A172 (cell line): ENCODE measurements around the gene IVD. TPM values are rescaled to one million over a fixed set of nuclear protein-coding genes. Genes with fewer than 3 reads are reported as not detected.

Source experiments
- DNase-seq: peaks from one replicate; pipeline ENCODE4 v3.0.0-alpha.2; 2015; ENCODE audit warnings: low spot score
- total RNA-seq: library from RNA; depleted of rRNA; stranded (reverse); fragments of >200 nt; shearing (Covaris generic); gene quantifications from 2 replicates; pipeline ENCODE4 v1.2.3, GENCODE V29; 2014; rRNA removed

The IVD gene
- total RNA-seq, 1 experiment from 2014 or later = 10.8 TPM

DNA sequence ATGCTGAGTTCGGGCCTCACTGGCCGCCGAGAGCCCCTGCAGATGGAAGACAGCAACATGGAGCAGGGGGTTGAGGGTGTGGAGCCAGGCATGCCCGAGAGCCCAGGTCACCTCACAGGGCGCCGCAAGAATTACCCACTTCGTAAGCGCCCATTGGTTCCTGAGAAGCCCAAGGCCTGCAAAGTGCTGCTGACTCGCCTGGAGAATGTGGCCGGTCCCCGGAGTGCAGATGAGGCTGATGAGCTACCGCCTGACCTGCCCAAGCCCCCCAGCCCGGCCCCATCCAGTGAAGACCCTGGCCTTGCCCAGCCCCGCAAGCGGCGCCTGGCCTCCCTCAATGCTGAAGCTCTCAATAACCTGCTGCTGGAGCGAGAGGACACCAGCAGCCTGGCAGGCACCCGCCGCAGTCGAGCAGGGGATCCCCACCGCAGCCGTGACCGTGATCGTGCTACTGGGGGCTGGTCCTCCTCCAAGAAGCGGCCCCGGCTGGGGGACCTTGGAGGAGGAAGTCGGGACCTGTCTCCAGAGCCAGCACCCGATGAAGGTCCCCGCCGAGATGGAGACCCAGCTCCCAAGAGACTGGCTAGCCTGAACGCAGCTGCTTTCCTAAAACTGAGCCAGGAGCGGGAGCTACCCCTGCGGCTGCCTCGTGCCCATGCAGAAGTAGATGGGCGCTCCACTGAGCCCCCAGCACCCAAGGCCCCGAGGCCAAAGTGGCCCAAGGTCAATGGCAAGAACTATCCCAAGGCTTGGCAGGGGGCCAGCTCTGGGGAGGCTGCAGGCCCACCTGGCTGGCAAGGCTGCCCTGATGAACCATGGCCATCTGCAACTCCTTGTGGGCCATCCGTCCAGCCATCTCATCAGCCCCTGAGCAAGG is 53.1 kb downstream of the IVD start:
- no peak for DNase-seq

- DNase-seq = no peak
Observed at GRCh38 chr15:40459391-40460015, 53.9 kb downstream of the IVD start.

DNA sequence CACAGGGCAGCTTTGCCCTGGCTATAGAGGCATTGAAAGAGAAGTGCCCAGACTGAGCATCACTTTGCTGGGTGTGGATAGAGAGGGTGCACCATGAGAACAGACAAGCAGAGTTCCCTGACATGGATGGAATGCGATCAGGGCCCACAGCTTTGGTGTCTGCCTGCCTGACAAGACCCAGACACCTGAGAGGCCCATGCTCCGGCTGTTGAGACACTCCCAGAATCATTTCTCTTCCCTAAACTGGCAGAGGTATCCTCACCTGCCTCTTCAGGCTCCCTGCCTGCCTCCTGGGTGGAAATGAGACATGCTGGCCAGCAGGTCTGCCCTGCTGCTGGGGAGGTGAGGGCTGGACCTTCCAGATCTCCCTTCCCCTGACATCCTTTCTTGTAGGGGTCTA is 54.8 kb downstream of the IVD start:
- DNase-seq = no peak

DNA sequence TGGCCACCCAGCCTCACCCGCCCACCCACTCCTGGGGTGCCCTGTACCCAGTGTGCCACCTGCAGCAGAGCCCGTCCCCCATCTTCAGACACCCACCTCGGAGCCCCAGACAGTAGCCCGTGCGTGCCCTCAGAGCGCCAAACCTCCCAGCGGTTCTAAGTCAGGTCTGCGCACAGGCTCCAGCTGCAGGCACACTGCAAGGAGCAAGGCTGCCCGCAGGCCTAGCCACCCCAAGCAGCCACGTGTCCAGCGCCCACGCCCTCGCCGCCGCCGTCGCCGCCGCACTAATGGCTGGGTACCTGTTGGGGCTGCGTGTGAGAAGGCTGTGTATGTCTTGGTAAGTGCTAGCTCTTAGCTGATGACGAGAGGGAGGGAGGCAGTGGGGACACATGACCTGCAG is 56.4 kb downstream of the IVD start:
- no peak for DNase-seq

- DNase-seq = no peak
Observed at GRCh38 chr15:40463279-40463678, 57.7 kb downstream of the IVD start.

DNA sequence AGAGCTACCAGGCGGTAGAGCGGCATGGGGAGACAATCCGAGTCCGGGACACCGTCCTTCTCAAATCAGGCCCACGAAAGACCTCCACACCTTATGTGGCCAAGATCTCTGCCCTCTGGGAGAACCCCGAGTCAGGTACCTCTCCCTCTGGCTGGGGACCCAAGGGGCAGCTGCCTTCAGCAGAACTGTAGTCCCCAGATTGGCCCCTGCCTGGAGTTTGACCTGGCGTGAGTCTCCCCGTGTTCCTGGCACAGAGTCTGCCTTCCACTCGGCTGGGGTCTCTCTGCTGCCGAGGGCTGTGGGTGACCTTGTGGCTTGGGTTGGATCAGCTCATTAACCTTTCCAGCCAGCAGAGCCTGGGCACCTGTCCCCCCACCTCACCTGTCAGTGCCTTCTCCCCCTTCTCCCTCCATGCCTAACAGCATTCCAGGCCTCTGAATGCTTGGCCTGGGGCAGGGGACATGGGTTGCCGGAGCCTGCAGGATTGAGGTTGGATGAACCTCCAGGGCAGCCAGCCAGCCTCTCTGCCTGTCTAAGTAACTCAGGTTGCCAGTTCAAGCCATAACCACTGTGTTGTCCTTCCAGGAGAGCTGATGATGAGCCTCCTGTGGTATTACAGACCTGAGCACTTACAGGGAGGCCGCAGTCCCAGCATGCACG is 58.4 kb downstream of the IVD start:
- DNase-seq = no peak

DNA sequence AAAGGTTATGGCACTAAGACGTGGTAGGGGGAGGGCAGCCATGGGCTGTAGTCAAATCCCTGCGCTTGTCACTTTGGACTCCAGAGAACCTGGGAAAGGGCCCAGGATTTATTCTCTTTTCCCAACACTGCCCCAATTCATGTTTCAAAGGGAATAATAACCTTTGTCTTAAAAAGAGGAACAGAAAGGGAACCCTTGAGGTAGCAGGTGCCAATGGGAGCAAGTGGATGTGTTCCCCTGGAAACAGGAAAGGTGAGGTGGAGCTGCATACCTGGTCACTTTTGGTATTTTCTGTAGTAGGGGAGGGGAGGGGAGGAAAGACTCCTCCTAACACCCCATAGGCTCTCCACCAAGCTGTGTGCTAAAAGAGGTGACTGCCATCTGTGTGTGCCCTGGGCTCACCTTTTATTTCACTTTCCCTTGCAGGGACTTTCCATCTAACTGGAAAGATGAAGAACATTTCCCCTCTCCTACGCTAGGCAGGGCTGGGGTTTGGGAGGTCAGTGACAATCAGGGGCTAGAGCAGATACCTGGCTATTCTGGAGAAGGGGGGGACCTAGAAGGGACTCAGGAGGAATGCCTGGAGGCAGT is 59.1 kb downstream of the IVD start:
- DNase-seq = no peak

- DNase-seq = no peak
Observed at GRCh38 chr15:40465939-40466338, 60.3 kb downstream of the IVD start.

DNA sequence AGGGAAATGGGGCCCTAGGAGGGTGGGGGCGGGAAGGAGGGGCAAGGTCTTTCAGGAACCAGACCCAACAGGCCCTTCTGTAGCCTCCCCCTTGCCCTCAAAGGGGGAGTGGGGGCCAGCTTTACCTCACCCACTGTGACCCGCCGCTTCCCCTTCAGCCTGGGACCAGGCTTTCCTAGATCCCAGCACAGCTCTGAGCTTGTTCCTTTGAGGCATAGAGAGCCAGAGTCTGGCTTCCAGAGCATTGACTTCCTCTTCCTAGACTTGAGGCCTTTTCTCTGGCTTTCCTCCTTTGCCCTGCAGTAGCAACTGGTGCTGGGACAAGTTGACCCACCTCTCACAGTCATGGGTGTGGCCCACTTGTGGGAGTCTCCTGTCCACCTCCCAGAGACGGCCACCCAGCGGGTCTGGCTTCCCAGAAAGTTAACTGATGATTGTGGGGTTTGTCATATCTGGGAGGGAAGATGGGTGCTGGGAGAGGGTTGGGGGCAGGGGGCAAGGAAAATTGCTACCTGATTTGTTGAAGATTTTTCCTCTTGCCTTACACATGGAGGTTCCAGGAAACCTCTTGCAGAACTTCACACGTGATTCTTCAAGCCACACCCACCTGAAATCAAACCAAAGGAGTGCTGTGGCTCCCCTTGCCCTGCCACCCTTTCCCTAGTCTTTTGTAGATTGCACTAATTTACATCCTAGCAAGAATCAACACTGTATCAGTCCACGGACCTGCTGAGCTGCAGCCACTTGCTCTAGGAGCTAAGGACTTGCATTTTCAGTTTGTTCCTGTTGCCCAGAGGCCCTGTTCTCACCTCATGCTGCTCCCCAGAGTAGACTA is 61.0 kb downstream of the IVD start:
- DNase-seq = no peak

- DNase-seq = no peak
Observed at GRCh38 chr15:40467261-40467615, 61.6 kb downstream of the IVD start.

GRCh38 chr15:40468898-40469331 is 63.3 kb downstream of the IVD start:
- DNase-seq = no peak

DNA sequence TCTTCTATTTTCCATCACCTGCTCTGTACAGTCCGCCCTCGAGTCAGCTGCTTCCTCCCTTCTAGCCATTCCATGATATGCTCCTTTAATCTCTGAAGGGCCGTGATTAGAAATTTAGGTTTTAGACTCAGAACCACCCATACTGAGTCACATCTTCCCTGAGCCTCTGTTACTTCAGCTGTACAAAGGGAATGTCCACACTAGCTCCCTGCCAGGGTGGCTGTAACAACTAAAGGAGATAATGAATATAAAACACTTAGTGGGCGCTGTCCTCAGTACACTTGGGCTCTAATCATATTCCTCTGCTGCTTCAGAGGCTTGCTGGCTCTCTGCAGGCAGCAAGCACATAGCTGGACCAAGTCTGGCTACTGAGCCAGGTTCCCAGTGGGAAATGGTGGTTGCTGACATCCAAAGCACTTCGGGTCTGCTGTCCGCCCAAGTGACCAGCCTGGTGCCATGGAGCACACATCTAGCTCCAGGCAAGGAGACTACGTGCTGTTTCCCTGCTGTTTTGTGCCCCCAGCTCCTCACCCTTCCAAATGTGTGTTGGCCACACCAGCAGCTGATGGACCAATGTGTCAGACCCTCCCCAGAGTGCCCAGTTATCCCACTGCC is 64.3 kb downstream of the IVD start:
- no peak for DNase-seq

DNA sequence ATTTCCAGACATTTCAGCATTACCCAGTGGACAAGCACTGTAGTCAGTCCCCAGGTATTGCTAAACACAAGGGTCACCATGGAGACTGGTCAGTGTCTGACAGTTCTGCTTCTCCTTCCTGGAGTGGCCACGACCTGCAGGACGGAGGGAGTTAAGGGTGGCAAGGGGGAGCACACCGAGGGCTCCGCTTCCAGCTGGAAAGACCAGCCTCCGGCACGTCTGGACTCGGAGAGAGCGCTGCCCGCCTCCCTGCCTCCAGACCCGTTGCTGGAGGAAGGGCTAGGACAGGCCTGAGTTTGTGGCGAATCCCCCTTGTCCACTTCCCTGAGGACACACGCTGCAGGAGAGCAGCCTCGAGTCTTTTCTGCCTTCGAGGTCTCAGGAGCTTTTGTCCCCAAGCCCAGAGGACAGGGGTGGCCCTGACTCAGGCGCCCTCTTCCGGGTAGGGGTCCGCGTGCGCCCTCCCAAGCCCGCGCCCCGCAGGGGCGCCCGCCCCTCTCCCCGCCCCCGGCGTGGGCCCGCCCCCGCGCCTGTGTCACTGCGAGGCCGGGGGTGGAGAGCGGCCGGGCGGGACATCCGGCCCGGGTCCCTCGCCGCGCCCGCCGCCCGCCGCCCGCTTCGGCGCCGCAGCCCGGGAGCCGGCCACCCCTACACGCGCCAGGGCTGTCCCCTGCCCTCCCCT is 65.0 kb downstream of the IVD start, which contains the start of gene CHST14:
Gene CHST14, plus strand, starts transcription at position 562 of the 682 bp plus-strand sequence. CDS start 230 bp downstream, outside the sequence.
- DNase-seq = peak; percentile 35

Other genes with a start within 250 kb of the IVD start
- gene BUB1B, start 244.7 kb upstream of the IVD start, total RNA-seq = 73.0 and 82.1 TPM in 2 replicates
- gene PAK6, start 166.7 kb upstream of the IVD start, total RNA-seq = 0.17 and 0.43 TPM in 2 replicates
- not detected in 2 replicates for gene ANKRD63, start 122.7 kb upstream of the IVD start, total RNA-seq
- not detected in 2 replicates for gene PLCB2, start 97.9 kb upstream of the IVD start, total RNA-seq
- gene INAFM2, start 82.1 kb upstream of the IVD start, total RNA-seq = 12.7 and 14.7 TPM in 2 replicates
- gene CCDC9B, start 64.9 kb upstream of the IVD start, total RNA-seq = 4.4 and 12.1 TPM in 2 replicates
- not detected in 2 replicates for gene PHGR1, start 54.8 kb upstream of the IVD start, total RNA-seq
- 0.19 and 0.36 TPM in 2 replicates for gene DISP2, start 47.6 kb upstream of the IVD start, total RNA-seq
- gene KNSTRN, start 23.1 kb upstream of the IVD start, total RNA-seq = 117 and 130 TPM in 2 replicates
- gene BAHD1, start 35.2 kb downstream of the IVD start, total RNA-seq = 11.2 and 14.0 TPM in 2 replicates
- gene CHST14, start 65.2 kb downstream of the IVD start, total RNA-seq = 39.0 and 49.1 TPM in 2 replicates
- gene CCDC32, start 159.2 kb downstream of the IVD start, total RNA-seq = 28.8 and 30.7 TPM in 2 replicates
- gene RPUSD2, start 163.5 kb downstream of the IVD start, total RNA-seq = 11.8 and 19.7 TPM in 2 replicates
- 33.6 and 40.1 TPM in 2 replicates for gene KNL1, start 188.5 kb downstream of the IVD start, total RNA-seq